Medulla oblongata (tissue), 1 donor: ENCODE data around the gene MT1B.
"Not testable (repeated sequence)": the region's sequence is repeated elsewhere in the genome, so short reads cannot be mapped to it uniquely, and the experiment has no call there.

Experiments used
- DNase-seq: peaks from one replicate; pipeline ENCODE4 v3.0.0-alpha.2; 2015; ENCODE audit errors: extremely low spot score

The MT1B gene

DNA sequence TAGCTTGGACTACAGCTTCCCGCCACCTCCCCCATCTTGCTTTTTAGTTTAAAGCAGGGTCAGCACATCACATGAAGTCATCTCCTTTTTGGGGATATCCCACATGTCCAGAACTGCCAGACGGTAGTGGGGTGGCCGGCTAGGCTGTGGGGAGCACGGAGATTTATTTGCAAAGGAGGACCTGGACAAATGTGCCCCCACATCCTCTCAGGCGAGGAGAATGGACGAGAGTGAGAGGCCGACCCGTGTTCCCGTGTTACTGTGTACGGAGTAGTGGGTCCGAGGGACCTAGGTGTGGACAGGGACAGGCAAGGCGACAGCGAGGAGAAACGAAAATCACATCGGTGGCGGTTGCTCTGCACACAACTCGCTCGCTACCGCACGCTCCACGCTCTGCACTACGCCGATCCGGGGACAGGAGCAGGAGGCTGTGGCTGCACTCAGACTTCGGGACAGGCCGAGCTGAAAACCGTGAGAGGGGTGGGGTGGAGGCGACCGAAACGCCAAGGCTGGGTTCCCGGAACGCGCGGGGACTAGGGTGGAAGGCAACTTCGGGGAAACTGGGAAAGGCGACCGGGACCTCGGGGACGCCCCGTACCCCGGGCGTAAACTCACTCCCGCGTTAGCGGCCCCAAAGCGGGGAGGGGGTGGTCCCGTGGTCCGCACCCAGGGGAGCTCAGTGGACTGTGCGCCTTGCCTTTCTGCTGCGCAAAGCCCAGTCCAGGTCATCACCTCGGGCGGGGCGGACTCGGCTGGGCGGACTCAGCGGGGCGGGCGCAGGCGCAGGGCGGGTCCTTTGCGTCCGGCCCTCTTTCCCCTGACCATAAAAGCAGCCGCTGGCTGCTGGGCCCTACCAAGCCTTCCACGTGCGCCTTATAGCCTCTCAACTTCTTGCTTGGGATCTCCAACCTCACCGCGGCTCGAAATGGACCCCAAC, 13.6 kb upstream of the MT1B start, which contains the start of gene MT1A:
Gene MT1A (plus strand): TSS at position 853 of the 937 bp plus-strand sequence. CDS start 73 bp downstream, at position 926.
- peak; percentile 25 for DNase-seq

- DNase-seq: no peak
Measured at GRCh38 chr16:56639045-56639444, 12.6 kb upstream of the MT1B start.

GRCh38 chr16:56640076-56640475, 11.6 kb upstream of the MT1B start:
- DNase-seq: no peak

- DNase-seq: no peak
Measured at GRCh38 chr16:56641166-56641565, 10.5 kb upstream of the MT1B start.

DNA sequence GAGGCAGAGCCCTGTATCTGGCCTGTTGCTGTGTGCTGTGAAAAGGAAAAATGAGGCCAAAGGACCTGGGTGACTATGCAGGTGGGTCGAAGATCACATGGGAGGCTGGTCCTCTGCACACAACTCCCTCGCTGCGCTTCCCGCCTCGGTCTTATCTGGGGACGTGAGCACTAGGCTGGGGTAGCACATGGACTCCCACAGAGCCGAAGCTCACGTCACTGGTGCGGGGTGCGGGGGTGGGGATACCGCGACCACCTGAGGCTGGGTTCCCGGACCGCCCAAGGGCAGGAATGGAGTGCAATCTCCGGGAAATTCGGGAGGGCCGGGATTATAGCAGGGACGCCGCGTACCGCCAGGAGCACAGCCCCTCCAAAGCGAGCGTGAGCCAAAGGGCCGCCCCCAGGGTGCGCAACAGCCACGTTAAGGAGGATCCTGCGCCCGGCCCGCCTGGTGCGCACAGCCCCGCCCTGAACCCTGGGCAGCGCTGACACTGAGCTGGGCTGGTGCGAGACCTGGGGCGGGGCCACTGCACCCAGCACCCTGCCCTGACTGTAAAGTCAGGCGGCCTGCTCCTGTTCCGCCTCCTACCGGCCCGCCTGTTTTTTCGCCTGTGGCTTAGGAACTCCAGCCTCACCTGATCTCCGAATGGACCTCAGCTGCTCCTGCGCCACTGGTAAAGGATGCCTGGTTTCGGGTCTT, 8.5 kb upstream of the MT1B start:
- DNase-seq: no peak

DNA sequence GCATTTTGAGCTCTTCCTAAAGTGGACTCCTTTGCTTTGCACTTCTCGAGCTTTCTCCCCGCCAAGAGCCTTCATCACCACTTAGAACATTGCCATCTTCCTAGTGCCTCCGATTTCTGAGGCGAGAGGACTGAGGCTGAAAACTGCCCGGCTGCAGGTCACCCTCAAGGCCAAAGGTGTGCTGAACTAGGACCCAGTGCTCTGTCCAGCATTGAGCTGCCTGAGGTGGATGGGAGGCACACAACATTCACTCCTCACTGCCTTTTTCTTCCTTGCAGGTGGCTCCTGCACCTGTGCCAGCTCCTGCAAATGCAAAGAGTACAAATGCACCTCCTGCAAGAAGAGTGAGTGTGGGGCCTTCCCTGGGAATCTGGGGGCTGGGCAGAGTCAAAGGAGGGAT, 7.9 kb upstream of the MT1B start:
- DNase-seq: no peak

DNA sequence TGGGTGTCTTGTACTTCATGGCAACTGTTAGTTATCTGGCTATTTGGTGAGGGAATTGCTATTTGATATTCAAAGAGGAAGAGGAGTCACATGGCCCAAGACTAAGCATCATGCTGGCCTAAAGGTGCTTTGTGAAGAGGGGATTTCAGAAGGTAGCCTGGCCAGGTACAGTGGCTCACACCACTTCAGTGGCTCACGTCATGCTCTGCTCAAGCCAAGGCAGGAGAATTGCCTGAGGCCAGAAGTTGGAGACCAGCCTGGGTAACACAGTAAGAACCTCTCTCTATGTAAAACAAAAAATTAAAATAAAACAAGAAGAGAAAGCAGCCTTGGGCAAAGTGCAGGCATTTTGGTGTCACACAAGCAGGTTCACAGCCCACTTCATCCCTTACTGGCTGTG, 6.4 kb upstream of the MT1B start:
- DNase-seq: no peak

- no peak for DNase-seq
Measured at GRCh38 chr16:56645838-56646237, 5.8 kb upstream of the MT1B start.

DNA sequence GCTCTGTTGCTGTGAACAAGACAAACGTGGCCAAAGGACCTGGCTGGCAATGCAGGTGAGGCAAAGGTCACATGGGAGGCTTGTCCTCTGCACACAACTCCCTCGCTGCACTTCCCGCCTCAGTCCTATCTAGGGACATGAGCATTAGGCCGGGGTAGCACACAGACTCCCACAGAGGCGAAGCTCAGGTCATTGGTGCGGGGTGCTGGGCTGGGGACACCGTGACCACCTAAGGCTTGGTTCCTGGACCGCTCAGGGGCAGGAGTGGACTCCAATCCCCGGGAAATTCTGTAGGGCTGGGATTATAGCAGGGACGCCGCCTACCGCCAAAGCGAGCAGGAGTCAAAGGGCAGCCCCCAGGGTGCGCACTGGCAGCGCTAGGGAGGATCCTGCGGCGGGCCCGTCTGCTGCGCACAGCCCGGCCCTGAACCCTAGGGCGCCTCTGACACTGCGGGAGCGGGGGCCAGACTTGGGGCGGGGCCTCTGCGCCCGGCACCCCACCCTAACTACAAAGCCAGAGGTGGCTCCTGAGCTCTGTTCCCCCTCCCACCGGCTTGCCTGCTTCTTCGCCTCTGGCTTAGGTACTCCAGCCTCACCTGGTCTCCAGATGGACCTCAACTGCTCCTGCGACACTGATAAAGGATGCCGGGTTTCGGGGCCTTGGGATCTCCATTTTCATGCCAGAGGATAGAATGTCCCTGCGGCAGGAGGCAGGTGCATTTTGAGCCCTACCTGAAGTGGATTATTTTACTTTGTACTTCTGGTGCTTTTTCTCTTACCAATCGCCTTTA, 3.9 kb upstream of the MT1B start:
- no peak for DNase-seq

DNA sequence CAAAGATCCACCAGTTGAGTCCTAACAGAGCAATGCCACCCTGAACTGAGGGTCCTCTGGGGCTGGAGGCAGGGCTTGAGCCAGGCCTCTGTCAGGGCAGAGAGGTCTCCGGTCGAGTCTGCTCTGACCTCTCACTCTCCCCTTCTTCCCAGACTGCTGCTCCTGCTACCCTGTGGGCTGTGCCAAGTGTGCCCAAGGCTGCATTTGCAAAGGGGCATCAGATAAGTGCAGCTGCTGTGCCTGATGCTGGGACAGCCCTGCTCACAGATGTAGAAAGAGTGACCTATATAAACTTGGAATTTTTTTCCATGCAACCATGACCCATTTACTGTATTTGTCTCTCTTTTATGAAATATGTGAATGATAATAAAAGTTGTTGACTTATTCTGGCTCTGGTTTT, 2.4 kb upstream of the MT1B start:
- no peak for DNase-seq

GRCh38 chr16:56649820-56650219, 1.9 kb upstream of the MT1B start:
- DNase-seq: no peak

GRCh38 chr16:56652600-56652999, 914 bp downstream of the MT1B start:
- no peak for DNase-seq

DNA sequence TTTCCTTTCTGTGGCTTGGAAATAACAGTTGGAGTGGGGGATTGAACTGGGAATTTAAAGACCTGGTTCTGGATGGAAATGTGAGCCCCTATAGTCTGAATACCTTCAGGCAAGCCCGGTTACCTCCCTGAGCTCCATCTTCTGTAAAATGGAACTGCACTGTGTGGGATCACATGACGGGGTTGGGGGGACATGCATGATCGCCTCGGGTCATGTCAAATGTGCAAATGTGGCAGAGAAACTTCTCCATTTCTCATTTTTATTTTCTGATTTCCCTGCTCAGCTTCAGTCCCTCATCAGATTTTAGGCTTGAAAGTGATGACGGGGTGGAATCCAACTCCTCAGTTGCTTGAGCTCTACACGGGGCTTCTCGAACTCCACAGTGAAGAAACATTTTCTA, 1.5 kb downstream of the MT1B start:
- no peak for DNase-seq

DNA sequence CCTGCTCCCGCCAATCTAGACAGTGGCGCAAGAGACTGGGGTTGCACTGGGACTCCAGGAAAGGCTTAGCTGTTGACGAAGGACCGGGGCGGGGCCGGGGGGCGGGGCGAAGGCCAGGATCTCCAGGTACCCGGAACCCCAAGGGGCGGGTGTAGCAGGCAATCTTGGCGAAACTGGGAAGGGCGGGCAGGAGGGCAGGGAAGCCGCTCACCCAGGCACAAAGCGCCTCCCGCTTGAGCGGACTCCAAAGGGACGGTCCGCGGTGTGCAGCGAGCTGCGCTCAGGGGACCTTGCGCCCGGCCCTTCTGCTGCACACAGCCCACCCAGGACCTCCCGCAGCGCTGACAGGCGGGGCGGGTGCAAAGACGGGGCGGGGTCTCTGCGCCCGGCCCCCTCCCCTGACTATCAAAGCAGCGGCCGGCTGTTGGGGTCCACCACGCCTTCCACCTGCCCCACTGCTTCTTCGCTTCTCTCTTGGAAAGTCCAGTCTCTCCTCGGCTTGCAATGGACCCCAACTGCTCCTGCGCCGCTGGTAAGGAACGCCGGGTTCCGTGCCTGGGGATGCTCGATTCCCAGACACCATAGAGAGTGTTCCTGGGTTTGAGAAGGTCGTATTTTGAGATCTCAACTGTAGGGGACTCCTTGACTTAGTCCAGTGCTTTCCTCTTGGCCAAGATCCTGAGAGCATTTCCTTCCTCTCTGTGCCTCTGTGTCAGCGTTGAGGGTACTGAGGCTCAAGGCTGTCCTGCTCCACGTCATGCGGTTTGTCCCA, 6.1 kb downstream of the MT1B start, which contains the start of gene MT1F:
Gene MT1F (plus strand): TSS at position 405 of the 772 bp plus-strand sequence. CDS start 100 bp downstream, at position 505.
- peak; percentile 69 for DNase-seq

GRCh38 chr16:56658327-56658875, 6.7 kb downstream of the MT1B start:
- DNase-seq: no peak

DNA sequence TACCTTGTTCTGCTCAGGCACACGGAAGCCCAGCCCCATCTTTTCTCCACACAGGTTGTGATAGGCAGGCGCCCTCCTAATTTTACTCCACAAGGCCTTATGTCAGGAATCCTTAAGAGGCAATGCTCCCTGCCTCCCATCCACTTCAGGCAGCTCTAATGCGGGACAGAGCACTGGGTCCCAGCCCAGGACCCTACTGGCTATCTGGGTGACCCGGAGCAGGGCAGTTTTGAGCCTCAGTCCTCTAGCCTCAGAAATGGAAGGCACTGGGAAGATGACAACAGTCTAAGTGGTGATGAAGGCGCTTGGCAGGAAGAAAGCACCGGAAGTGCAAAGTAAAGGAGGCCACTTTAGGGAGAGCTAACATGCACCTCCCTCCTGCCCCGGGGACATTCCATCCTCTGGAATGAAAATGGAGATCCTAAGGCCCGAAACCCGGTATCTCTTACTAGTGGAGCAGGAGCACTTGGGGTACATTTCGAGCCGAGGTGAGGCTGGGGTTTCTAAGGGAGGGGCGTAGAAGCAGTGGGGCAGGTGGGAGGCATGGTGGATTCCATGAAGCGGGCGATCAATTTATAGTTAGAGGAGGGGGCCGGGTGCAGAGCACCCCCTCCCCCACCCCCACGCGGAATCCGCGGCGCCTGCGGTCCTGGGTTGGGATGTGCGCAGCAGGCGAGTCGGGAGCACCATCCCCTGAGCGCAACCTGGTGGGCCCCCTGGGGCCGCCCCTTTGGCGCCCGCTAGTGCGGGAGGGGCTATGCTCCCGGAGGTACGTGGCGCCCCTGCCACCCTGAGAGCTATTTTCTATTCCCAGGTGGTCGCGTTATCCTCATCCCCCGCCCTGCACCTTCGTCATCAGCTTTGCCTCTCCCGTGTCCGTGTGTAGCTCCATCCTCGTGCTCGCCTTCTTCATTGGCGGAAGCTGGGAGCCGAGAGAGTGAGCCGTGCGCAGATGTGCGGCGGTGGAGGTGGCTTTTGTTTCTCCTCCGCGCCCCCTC, 11.0 kb downstream of the MT1B start:
- no peak for DNase-seq

DNA sequence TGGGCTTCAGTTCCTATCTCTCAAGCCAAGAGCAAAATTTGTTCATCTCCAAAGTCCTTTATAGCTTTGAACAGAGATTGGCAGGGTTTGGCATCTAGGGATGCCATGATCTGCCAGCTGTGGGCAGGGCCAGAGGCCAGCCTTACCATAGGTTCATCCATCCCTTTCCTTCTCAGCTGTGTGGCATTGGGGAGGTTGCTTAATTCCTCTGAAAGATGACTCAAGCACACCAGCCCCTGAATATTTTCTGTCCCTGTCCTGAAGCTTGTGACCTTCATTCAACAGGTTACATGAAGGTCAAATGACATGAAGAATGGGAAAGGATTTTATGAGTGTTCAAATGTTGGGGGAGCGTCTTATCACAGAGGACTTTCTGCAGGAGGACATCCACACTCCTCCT, 12.8 kb downstream of the MT1B start:
- no peak for DNase-seq

- DNase-seq: not testable (repeated sequence)
Measured at GRCh38 chr16:56665286-56666261, 13.9 kb downstream of the MT1B start.
